AG04450 (cell line): ENCODE data around the gene USF3. TPM values are rescaled to one million over a fixed set of nuclear protein-coding genes. Genes with fewer than 3 reads are reported as not detected.

Experiments
- CTCF ChIA-PET: fragments of 300-600, 350-600 bp; formaldehyde crosslinking; extraction: SDS; loops from one replicate; lab custom pipeline; 2022; ENCODE audit warnings: antibody characterized with exemption, inconsistent platforms; lab: Charles Lee
- POLR2A ChIA-PET: fragments of 350-600 bp; formaldehyde crosslinking; extraction: SDS; loops from one replicate; lab custom pipeline; 2021; ENCODE audit warnings: antibody characterized with exemption, inconsistent platforms; lab: Yijun Ruan, JAX
- DNase-seq: peaks from one replicate; pipeline ENCODE4 v3.0.0-alpha.2; 2011; ENCODE audit warnings: low read depth, low spot score
- H3K27ac ChIP-seq: one replicate; pipeline ENCODE4 v1.5.1; 2012; ENCODE audit warnings: low read depth, low read length, control low read depth
- H3K27me3 ChIP-seq: one replicate; pipeline ENCODE4 v1.6.0; 2012; ENCODE audit warnings: low read length; ENCODE audit not compliant: control insufficient read depth, insufficient read depth
- H3K4me3 ChIP-seq: 2 replicates; pipeline ENCODE4 v1.5.1; 2011; ENCODE audit warnings: mild to moderate bottlenecking, low read depth, low read length, control low read depth
- H3K9me3 ChIP-seq: 2 replicates; pipeline ENCODE4 v1.5.1; 2012; ENCODE audit warnings: low read length; ENCODE audit not compliant: control insufficient read depth, insufficient read depth
- polyA minus RNA-seq: library from RNA; depleted of rRNA, polyadenylated mRNA; stranded (reverse); fragments of >200 nt; gene quantifications from 2 replicates; pipeline ENCODE4 v1.2.3, GENCODE V29; 2011; rRNA and poly(A)+ RNA removed
- polyA plus RNA-seq: library from polyadenylated mRNA; depleted of rRNA; stranded (reverse); fragments of >200 nt; gene quantifications from 2 replicates; pipeline ENCODE4 v1.2.3, GENCODE V29; 2011; rRNA removed
- TF ChIP-seq, protein P1 (sequence below): IDR thresholded peaks from 2 replicates; pipeline ENCODE4 v1.5.1; 2011; ENCODE audit warnings: low read depth, low read length, control low read depth, inconsistent platforms

Gene USF3, protein sequence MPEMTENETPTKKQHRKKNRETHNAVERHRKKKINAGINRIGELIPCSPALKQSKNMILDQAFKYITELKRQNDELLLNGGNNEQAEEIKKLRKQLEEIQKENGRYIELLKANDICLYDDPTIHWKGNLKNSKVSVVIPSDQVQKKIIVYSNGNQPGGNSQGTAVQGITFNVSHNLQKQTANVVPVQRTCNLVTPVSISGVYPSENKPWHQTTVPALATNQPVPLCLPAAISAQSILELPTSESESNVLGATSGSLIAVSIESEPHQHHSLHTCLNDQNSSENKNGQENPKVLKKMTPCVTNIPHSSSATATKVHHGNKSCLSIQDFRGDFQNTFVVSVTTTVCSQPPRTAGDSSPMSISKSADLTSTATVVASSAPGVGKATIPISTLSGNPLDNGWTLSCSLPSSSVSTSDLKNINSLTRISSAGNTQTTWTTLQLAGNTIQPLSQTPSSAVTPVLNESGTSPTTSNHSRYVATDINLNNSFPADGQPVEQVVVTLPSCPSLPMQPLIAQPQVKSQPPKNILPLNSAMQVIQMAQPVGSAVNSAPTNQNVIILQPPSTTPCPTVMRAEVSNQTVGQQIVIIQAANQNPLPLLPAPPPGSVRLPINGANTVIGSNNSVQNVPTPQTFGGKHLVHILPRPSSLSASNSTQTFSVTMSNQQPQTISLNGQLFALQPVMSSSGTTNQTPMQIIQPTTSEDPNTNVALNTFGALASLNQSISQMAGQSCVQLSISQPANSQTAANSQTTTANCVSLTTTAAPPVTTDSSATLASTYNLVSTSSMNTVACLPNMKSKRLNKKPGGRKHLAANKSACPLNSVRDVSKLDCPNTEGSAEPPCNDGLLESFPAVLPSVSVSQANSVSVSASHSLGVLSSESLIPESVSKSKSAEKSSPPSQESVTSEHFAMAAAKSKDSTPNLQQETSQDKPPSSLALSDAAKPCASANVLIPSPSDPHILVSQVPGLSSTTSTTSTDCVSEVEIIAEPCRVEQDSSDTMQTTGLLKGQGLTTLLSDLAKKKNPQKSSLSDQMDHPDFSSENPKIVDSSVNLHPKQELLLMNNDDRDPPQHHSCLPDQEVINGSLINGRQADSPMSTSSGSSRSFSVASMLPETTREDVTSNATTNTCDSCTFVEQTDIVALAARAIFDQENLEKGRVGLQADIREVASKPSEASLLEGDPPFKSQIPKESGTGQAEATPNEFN (N-terminal part only)
- polyA plus RNA-seq (11.7 and 15.4 TPM in 2 replicates), polyA minus RNA-seq (26.2 and 34.6 TPM in 2 replicates)

DNA sequence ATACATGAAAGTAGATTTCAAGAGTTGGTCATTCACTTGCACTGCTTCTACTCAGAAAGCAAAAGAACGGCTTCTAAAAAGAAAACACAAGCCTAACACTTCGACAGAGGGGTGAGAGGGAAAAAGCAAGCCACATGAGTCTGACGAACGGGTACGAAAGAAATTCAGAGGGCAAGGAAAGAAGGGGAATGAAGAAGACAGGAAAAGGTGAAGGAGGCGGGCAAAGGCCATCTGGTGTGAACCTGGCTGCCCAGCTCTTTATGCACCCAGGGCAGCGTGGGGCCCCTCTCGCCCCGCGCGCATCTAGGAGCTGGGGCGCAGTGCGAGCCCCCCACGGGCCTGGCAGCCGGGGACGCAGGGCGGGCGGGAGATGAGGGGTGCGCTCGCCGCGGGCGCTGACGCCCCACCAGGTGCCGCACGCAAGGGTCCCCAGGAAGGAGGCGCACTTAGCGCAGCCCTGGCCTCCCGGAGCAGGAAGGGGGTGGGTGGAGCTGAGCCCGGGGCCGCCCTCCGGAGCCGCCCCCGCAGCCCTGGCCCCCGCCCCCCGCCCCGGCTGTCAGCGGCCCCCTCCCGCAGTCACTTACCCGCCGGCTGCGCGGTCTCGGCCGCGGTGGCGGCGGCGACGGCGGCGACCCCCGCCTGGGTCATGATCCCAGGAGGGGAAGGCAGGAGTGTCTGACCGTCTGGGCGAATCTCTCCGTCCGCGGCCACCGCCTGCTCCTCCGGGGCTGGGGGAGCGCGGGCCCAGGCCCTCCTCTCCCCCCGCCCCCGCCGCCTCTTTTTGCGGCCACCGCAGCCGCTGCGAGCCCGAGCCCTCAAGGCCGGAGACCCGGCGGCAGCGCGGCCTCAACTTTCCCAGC is at the start of gene USF3:
USF3 (minus strand) TSS at position 857 of the 860 bp plus-strand sequence. CDS start 21,764 bp downstream, outside the sequence.
- H3K9me3 ChIP-seq: no peaks in the 10 kb centered on the region; the same call in 1 of the 2 replicates
- peak within 1 kb of the TSS; percentile 86 for H3K4me3 ChIP-seq
- ChIA-PET CTCF (interaction anchor here (0.7 to 1.0 kb wide), 3 partner anchors 28 to 63 kb away, joined by 3 to 5 read pairs (median 3); no protein-coding TSS in a partner anchor), POLR2A (interaction anchor here (0.5 to 1.8 kb wide), 8 partner anchors 10 to 632 kb away, joined by 3 to 5 read pairs (median 3); partner anchors contain the start of gene SPICE1)
- TF ChIP-seq, protein P1, sequence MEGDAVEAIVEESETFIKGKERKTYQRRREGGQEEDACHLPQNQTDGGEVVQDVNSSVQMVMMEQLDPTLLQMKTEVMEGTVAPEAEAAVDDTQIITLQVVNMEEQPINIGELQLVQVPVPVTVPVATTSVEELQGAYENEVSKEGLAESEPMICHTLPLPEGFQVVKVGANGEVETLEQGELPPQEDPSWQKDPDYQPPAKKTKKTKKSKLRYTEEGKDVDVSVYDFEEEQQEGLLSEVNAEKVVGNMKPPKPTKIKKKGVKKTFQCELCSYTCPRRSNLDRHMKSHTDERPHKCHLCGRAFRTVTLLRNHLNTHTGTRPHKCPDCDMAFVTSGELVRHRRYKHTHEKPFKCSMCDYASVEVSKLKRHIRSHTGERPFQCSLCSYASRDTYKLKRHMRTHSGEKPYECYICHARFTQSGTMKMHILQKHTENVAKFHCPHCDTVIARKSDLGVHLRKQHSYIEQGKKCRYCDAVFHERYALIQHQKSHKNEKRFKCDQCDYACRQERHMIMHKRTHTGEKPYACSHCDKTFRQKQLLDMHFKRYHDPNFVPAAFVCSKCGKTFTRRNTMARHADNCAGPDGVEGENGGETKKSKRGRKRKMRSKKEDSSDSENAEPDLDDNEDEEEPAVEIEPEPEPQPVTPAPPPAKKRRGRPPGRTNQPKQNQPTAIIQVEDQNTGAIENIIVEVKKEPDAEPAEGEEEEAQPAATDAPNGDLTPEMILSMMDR: no peak
- peak within 1 kb of the TSS; percentile 86 for H3K27ac ChIP-seq
- H3K27me3 ChIP-seq: no peaks in the 10 kb centered on the region
- DNase-seq: no peak

DNA sequence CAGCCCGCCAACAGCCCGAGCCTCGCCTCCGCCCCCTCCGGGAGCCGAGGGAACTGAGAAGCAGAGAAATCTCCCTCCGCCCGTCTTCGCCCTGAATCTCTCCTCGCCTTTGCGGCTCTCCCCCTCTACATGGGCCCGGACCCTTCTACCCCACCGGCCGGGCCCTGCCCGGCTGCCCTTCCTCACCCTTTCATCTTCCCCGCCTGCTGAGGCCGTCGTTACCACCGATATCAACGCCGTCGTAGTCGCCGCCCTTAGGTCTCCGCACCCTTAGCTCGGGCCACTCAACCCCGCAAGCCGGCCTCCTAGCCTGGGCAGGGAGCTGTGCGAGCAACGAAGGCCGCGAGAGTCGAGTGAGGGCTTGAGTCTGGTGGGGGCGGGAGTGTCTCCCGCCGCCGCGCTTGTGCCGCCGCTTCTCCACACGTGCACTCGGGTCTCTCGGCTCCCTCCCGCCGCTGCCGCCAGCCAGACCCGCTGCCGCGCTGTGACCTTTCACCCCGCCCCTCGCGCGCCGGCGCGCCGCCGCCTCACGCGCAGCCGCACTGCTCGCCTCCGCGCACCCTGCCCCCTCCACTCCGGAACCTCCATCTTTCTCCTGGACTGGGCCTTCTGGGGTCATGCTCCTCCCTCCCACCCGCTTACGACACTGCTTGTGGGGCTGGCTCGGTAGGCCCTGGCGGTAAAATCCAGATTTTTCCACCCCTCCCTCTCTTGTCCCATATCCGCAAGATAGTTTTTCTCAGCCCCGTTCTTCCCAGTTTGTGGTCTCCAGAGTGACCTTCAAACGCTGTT is 49.5 kb upstream of the USF3 start, which contains the start of gene NAA50:
NAA50 (minus strand) TSS at position 494 of the 792 bp plus-strand sequence; CDS start at position 194, 300 bp downstream.
- ChIA-PET CTCF (interaction anchor here (0.7 to 2.9 kb wide), 24 partner anchors 10 to 1164 kb away, joined by 3 to 44 read pairs (median 6); partner anchors contain the start of gene GRAMD1C), POLR2A (interaction anchor here (0.8 to 1.9 kb wide), 10 partner anchors 9 to 247 kb away, joined by 3 to 10 read pairs (median 4); partner anchors contain the start of gene SPICE1)
- peak within 1 kb of the TSS; percentile 98 for H3K4me3 ChIP-seq
- peak; percentile 78 for DNase-seq
- TF ChIP-seq, protein P1: peak; percentile 48
- peak within 1 kb of the TSS; percentile 100 for H3K27ac ChIP-seq
- peaks cover 3% of the 10 kb centered on the region; the same call in 1 of the 2 replicates for H3K9me3 ChIP-seq
- H3K27me3 ChIP-seq: no peaks in the 10 kb centered on the region

DNA sequence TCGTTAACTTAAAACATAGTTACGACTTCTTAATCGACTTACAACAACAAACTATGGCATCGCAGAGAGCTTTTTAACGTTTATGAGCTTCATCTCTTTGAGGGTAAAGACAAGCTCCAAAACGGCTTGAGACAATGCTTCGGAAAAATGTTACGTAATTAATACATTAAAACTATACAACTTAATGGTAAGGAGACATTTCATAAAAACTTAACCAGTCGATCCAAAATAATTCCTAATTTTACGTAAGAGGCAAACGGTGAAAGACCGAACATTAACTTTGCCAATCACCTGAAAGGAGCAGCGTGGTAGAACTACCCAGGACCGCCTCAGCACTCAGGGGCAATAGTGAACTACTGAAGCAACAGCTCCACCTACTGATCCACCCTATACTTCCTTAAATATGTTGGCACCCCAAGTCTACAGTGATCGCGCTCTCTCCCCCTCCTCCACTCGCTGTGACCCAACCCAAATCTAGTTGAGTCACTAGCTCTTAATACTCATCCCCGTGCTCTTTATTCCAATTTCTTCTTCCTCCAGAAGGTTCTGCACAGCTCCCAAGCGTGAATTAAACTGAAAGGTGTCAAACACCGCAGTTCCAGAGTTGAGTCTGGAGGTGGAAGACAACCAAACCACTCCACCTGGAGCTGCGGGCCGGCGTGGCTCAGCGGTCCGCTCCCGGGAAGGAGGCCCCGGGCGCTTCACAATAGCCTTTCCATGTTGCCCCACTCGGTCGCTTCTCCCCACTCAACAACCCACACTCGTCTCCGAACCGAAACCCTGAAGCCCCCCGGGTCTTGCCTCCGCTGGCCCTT is 48.7 kb upstream of the USF3 start:
- TF ChIP-seq, protein P1: peak; percentile 70
- DNase-seq: peak; percentile 65
- POLR2A ChIA-PET: interaction anchor here (0.8 to 1.9 kb wide), 8 partner anchors 8 to 247 kb away, joined by 3 to 10 read pairs (median 4); partner anchors contain the start of genes SPICE1 and USF3
- CTCF ChIA-PET: interaction anchor here (0.6 to 2.9 kb wide), 34 partner anchors 9 to 1163 kb away, joined by 3 to 44 read pairs (median 5); partner anchors contain the start of gene GRAMD1C
- Histone ChIP-seq H3K27me3 (no peaks in the 10 kb centered on the region), H3K4me3 (peak overlapping the region; percentile 98), H3K27ac (peak overlapping the region; percentile 96), H3K9me3 (peaks cover 3% of the 10 kb centered on the region; the same call in 1 of the 2 replicates)
